HG02885 (cell line): ENCODE measurements around the gene HLA-A.

Experiments
- ATAC-seq: cut with Tn5 transposase; IDR thresholded peaks from one replicate; pipeline ENCODE4 v1.9.1; 2021; ENCODE audit warnings: mild to moderate bottlenecking; ENCODE audit not compliant: unreplicated experiment, poor library complexity

Gene HLA-A

DNA sequence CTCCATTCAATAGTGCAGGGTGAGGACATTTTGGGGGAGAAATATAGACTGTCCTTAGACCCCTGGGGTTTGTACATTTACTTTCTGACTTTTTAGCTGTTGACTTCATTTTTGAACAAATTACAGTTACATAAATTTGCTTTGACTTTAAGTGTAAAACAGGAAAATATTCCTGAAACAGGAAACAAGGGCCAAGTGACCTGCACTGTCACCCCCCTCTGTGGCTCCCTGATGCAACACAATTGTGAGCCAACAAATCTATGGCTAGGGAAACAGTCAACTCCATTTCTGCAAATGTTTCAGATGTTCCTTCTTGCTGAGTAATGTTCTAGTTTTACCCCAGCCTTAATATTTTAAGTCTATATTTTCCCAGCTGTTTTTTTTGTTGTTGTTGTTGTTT is 39.8 kb downstream of the HLA-A start:
- no peak for ATAC-seq

DNA sequence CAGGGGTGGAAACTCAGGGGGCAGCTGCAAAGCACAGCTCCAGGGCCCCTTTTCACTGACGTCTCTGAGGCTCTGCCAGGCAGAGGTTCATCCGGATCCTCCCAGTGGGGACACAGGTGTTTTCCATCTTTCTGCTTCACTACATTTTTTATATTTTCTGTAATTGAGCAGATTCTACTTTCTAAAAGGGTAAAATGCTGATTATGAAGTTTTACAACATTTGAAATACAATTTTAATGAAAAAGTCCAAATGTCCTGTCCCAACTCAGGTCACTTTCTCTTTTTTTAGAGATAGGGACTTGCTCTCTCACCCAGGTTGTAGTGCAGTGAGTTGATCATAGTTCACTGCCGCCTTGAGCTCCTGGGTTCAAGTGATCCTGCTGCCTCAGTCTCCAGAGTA is 41.9 kb downstream of the HLA-A start:
- ATAC-seq: no peak

DNA sequence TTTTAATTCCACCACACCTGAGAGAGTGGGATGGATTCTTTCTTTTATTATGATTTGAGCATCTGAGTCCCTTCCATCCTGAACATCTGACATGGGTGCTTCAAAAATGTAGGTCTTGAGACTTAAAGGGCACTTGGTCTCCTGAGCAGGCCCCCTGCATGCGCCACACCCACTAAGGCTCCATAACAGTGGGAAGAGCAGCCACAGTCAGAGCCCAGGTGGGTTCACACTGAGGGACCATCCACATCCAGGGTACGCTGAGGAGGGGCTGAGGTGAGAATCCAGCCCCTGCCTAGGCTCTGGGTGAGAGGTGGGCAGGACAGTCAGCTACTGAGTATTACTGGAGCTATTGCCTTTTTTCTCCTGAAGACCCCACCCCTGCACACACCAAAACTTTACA is 42.7 kb downstream of the HLA-A start:
- ATAC-seq: no peak

DNA sequence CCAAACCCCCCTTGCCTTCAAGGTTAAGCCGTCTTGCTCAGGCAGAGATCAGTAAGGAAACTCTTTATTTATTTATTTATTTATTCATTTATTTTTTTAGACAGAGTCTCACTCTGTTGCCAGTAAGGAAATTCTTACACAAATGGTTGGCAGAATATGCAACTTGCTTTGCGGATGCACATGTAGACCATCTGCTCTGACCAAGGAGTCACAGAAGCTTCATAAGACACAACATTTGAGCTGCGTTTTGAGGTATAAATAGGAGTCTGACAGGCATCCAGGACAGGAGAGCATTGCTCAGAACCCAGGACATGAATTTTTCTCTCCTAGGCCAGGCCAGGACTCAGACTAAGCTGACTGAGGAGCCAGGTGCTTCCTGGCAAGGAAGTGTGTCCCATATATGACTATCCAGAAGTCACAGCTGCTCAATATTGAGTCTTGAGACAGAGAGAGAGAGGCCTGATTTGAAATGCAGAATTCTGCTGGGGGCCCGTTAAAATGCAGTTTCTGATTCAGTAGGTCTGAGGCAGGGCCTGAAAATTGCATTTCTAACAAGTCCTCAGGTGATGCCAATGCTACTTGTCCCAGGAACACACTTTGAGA is 43.9 kb downstream of the HLA-A start:
- ATAC-seq: no peak

DNA sequence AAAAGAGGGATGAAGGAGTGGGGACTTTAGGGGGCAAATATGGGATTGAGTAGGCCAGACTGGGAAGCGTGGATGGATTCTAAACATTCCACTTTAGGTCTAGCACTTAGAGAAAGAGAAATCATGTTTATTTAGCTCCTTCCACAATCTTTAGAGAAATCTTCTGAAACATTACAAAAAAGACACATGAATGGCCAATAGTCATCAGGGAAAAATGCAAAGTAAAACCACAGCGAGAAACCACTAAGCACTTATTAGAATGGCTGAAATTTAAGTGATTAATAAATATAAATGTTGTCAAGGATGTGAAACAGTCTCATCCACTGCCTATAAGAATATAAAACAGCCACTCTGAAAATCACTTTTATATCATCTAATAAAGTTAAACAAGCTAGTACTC is 46.9 kb downstream of the HLA-A start:
- no peak for ATAC-seq

DNA sequence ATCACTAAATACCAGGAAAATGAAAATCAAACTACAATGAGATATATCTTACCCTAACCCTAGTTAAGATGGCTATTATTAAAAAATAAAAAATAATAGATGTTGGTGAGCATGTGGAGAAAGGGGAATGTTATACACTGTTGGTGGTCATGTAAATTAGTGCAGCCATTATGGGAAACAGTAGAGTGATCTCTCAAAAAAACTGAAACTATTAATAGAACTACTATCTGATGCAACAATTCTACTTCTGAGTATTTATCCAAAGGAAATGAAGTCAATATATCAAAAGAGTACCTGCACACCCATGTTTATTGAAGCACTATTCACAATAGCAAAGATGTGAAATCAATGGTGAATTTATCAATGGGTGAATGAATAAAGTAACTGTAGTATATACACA is 48.6 kb downstream of the HLA-A start:
- ATAC-seq: no peak

DNA sequence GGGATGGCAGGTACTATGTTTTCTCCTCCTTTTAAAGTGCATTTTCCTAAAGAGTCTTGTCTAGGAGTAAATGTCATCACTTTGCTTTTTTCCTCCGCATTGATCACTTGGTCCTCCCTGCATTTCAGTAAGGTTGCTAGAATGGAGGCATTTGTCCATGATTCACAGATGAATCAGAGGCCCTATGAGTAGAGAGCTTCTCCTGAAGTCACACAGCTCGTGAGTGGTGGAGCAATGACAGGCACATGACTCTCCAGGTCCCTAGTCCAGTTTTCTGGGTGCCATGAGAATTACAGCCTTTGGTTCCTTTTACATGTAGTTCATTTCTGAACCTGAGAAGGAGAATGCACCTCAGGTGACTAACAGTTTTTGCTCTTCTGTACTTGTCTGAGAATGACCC is 50.5 kb downstream of the HLA-A start:
- no peak for ATAC-seq

DNA sequence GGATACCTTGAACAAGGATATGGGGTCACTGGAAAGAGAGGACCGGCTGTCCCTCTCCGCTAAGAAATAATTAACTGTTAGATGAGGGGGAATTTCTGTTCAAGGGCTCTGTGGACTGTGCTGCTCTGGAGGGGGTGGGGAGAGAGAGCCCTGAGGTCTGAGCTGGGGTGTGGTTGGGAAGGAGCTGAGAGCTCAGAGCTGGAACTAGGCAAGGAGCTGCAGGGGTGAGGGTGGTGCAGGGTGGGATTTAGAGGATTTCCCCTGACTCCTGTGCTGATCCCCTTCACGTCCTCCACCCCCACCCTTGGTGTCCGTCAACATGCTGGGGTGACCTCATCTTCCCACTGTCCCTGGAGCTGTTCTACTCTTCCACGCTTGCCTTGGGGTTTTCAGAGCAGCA is 52.5 kb downstream of the HLA-A start:
- ATAC-seq: no peak

DNA sequence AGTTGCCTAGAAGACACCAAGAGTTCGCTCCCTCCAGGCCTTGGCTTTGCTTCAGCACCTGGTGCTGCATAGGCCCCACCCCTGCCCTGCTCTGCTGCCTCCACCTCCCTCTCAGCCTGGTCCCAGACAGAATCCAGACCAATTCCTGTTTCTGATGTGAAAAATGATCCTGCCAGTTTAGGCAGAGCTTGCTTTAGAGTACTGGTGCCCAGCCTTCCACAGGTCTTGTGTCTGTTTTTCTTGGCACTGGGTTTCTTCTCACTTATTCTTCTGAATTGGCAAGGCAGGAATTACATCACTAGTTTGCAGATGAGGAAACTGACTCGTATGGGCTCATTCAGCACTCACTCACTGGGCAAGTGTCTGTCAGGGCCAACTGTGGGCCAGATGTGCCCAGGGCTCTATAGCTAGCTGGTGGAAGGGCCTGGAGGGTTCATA is 53.0 kb downstream of the HLA-A start:
- no peak for ATAC-seq
